GM19397 (cell line): ENCODE data around the gene TMEM236.

Source experiments
- ATAC-seq: cut with Tn5 transposase; IDR thresholded peaks from one replicate; pipeline ENCODE4 v1.9.1; 2021; ENCODE audit warnings: mild to moderate bottlenecking, moderate library complexity; ENCODE audit not compliant: unreplicated experiment

The TMEM236 gene

DNA sequence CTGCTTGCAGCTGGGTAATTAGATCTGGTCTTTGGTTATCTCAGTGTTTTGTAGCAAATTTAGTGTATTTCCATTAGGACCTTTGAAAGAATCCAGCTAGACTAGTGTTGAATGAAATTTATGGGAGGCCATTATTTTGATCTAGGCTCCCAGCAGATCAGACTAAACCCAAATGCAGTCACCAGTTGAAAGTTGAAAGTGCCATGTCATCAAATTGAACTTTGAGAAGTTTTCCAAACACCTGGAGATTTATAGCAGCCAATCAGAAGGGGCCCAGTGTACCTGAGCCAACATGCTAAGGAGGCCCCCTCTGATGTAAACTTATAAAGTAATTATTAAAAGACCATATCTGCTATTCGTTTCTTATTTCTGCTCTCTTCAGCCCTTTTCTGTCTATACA lies 11.3 kb upstream of the TMEM236 start:
- no peak for ATAC-seq

DNA sequence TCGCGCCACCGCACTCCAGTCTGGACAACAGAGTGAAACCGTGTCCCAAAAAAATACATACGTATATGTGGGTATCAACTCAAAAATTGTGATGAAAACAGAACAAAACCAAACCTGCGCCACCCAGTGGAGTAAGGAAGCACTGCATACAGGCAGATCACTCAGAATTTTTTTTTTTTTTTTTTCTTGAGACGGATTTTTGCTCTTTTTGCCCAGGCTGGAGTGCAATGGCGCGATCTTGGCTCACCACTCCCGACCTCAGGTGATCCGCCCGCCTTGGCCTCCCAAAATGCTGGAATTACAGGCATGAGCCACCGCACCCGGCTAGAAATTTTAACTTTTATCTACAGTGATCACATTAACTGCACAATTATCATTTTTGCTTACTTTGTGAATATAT lies 9.1 kb upstream of the TMEM236 start:
- ATAC-seq = no peak

DNA sequence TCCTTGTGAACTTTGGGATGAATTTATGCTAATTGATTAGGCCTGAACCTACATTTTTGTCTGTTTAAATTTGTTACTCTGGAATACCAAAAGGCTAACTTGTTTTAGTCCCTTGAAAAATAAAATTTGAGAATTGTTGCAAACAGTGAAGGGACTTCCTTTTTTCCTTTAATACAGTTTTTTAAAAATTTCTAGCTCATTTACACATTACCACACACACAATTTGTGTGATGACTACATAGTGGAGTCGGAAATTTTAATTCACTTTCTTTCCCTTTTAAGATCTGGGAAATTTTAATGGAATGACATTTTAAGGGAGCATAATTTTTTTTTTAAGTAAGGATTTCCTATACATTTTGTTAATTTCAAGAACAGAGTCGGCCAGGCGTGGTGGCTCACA lies 8.6 kb upstream of the TMEM236 start:
- ATAC-seq = no peak

DNA sequence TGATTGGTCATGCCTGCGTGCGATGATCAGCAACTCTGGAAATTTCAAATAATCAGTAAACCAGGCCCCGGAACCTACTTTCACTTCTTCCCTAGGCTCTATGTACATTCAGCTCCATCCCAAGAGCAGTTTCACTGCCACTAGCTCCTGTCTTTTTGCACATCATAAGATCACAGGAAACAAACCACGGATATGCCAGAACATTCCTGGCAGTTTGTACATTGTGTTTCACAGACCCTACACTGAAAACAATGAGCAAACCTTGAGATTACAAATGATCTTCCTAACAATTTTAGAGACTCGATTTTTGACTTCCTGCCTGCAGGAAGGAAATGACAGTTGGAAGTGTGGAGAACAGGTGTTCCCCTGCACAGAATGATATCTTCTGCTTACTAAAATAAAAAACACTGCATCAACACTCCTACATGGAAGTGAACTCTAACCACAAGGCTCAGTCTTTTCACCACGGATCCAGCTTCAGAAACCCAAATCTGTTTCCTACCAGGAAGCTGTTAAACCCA lies 7.6 kb upstream of the TMEM236 start:
- no peak for ATAC-seq

DNA sequence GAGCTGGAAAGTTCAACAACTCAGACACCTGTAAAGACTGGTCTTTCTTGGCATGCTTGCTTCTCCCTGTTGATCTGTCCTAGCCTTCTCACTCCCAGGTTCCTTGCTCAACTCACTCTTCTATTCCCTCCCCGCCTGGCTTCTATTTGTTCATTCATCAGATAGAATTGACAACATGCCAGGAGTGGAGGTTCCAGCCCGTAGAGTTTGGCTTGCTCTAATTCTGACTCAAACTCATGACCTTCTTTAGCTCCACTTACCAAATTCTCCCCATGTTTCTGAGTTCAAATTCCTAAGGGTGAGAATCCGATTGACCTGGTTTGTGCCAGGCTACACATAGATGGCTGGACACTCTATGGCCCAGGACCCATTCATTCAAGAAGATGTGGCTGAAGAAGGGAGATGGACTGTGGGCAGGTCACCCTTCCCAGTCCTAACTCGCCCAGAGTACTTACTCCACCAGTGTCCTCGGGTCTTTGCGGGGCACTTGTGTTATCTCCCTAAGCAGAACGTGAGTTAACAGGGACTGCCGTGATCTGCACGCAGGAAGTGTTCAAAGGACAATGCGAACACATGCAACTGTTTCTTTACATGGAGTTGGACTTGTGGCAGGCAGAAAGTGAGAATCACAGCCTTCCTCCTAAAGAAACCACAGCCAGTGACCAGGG lies 4.0 kb upstream of the TMEM236 start:
- ATAC-seq = no peak

DNA sequence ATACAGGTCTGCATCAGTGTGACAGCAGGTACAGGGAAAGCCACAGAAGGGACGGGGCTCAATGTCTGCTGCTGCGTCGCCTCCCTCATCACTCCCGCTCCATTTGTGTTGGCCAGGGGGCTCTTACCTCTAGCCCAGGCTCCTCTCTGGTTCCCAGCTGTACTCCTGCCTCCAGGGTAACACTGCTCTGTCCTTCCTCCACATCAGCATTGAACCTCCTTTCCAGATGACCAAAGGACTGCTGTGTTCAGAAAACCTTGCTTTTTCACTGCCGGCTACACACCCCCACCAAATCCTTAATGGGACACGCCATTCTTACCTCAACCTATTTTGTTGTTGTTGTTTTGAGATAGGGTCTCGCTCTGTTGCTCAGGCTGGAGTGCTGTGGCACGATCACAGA lies 2.1 kb upstream of the TMEM236 start:
- ATAC-seq = no peak

DNA sequence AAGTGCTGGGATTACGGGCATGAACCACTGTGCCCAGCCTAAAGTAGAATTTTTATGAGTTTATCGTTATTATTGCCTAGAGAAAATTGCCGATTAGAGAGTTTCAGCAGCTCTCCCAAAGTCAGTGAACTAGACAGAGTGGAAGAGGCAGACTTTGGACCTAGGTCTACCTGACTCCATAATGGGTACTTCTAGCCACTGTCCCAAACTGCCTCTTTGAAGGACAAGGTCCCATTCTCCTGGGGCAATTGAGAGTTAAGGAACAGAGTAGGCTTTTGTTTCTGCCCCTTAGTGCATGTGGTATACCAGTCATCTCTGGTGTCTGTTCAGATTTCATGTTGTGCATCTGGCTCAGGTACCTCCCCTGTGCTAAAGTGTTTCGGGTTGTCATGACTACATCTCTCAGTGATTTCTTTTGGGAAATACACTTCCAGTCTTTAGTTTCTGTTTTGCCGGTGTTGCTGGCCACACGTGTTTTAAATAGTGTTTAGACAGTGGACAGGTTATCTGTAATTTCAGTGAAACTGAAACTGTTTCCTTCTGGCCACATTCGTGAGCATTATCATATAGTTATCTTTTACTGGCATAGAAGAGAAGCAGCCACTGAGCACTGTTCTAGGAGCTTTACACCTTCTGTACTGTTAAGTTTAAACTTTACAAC lies 4.7 kb downstream of the TMEM236 start:
- peak; percentile 92 for ATAC-seq

DNA sequence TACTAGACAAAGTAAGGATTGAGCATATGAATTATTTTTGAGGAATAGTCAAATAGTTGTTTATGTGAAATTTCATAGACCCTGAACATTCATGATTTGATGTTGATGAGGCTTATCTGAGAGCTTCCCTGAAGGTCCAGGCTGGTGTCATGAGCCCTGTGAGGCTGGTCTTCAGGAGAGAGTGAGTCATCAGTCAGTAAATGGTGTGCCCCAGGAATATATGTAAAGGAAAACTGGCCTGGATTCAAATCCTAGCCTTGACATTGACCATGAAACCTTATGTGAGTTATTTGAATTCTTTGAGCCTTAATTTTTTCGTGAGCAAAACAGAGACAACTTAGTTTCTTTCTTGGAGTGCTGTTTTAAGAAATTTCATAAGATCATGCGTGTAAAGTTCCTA lies 6.2 kb downstream of the TMEM236 start:
- no peak for ATAC-seq

DNA sequence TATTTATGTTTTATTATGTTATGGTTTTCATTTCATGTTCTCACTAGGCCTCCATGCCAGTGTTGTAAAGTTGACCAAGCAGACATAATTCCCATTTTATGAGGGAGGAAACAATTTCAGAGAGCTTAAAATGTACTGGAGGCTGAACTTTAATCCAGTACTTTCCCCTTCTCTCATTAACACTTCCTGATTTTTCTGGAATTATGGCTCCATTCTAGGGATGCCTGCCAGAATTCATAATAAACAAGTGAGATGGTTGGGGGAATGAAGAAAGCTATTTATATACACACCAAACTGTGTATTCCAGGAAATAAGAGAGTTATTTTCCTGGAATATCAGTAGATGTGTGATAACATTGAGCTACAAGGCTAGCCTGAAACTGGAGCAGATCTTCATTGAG lies 6.9 kb downstream of the TMEM236 start:
- no peak for ATAC-seq

DNA sequence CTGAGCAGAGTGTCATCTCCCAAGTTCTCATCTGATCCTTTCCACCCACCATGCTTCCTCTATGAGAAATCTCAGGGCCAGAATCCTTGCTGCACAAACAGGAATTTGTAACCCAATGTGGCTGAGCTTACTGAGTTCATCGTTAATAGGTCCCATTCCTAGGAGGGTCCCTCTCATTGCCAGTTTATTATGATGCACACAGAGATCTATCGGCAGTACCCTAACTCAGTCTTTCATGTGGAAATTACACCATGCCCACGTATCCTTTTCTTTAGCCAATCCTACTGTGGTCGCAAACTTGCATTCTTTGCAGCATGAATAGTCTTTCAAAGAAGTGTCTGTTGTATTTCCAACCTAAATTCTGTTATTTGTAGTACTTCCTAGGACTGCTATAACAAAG lies 12.1 kb downstream of the TMEM236 start:
- ATAC-seq = no peak

DNA sequence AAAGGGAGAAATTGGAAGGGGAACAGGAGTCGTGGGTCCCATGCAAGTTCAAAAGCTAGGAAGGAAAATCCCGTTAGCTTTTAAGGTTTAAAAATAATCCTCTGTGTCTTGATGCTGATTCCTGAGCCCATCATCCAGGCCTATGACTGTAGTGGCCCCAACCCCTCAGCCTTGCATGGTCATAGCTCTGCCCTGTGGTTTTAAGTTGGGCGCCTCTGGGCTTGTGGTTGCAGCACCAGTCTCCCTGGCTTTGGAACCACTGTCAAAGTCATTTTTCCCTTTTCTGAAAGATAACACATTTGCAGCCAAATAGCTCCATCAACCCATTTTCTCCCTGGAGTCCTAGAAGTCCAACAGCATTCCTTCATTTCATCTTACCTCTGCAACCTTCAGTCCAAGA lies 13.6 kb downstream of the TMEM236 start:
- ATAC-seq = no peak

DNA sequence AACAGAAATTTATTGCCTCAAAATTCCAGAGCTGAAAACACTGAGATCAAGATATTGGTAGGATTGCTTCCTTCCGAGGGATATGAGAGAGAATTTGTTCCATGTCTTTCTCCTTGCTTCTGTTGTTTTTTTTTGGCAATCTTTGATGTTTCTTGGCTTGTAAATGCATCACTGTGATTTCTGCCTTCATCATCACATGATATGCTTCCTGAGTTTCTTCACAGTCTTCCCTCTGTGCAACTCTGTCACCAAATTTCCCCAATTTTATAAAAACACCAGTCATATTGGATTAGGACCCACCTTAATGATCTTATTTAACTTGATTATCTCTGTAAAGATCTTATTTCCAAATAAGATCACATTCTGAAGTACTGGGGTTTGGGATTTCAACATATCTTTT lies 14.7 kb downstream of the TMEM236 start:
- no peak for ATAC-seq

DNA sequence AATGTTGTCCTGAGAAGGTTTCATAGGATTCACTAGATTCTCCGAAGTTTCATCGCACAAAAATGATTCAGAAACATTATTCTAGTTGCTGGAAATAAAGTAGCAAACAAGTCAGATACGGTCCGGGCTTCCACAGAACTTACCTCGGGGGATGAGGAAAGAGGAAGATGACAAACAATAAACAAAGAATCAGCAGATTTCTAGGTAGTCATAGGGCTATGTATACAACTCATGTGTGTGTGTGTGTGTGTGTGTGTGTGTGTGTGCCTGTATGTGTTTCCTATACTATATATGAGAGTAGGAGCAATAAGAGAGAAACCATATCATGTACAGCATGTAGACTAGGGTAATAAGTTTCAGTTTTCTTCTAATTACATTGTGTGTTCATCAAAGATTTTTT lies 16.5 kb downstream of the TMEM236 start:
- no peak for ATAC-seq

DNA sequence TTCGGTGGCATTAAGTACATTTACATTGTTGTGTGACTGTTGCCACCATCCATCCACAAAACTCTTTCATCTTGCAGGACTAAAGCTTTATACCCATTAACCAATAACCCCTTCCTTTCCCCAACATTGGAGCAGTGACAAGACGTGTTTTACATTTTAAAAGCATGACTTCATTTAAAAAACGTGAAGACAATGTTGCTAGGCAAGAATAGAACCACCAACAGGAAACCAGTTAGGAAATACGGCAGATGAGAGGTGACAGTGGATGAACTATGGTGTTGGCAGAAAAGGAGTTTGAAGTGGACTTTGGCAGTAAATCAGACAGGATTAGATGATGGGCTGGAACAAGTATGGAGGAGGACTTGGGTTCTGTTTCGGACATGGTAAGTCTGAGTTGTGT lies 17.0 kb downstream of the TMEM236 start:
- no peak for ATAC-seq

DNA sequence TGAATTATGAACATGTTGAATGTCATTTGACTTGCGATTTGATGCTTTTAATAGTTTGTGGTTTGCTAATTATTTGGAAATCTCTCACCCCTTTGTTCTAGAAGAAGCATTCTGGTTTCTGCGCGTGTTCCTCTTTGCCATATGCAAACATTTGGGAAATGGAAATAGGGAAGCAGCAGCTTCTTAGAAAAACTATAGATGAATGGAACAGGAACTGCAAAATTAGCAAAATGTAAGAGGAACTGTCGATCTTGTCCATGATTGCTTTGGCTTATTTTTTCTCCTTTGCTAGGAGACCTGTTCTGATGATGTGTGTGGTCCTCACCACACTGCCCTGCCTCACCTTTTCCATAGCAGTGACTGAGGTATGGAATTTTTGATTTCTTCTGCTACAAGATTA lies 19.0 kb downstream of the TMEM236 start:
- no peak for ATAC-seq

DNA sequence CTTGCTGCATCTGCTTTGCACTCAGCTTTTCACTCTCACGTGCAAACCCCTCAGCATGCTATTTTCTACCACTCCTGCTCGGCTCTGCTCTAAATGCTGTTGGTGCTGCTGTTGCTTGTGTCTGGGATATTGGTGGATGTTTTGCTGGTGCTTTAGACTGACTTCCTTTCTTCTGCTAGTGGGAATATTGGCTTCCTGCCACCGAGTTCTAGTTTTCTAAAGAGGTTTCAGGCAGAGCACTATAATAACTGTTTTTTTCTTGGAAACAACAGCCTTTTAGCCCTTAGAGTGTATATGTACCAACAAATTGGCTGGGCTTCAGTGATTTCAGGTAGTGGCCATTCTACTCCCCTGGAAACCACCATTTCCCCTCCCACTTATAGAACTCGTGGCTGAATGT lies 27.8 kb downstream of the TMEM236 start:
- ATAC-seq = no peak

DNA sequence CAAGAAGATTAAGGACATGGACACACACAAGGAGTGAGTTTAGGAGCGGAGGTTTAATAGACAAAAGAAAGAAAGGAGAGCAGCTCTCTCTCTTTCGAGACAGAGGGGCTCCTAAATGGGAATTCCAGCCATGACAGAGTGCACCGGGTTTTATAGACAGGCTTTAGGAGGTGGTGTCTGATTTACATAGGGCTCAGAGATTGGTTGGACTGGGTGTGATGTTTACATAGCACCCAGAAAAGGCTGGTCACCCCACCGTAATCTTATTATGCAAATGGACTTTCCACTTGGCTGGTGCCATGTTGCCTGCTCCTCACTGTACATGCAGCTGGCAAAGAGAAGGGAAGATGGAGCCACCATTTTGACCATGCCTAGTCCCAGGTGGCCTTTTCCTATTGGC lies 28.7 kb downstream of the TMEM236 start:
- ATAC-seq = no peak

DNA sequence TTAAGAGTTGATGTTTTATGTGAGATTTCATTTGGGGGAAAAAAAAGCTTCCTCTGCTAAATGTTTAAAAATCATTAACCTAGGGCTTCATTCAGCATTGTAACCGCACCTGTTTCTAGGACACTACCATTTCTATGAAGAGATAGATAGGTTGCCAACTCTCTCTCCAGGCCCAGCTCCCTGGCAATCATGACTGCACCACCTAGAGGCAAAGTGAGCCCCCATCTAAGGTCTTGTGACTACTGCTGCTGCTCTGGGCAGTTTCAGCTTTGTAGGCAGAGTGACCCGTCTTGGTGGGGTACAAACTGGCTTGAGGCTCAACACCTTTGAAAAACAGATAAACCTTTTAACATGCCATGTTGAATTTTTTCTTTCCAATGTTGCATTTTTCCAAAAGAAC lies 29.9 kb downstream of the TMEM236 start:
- ATAC-seq = no peak

DNA sequence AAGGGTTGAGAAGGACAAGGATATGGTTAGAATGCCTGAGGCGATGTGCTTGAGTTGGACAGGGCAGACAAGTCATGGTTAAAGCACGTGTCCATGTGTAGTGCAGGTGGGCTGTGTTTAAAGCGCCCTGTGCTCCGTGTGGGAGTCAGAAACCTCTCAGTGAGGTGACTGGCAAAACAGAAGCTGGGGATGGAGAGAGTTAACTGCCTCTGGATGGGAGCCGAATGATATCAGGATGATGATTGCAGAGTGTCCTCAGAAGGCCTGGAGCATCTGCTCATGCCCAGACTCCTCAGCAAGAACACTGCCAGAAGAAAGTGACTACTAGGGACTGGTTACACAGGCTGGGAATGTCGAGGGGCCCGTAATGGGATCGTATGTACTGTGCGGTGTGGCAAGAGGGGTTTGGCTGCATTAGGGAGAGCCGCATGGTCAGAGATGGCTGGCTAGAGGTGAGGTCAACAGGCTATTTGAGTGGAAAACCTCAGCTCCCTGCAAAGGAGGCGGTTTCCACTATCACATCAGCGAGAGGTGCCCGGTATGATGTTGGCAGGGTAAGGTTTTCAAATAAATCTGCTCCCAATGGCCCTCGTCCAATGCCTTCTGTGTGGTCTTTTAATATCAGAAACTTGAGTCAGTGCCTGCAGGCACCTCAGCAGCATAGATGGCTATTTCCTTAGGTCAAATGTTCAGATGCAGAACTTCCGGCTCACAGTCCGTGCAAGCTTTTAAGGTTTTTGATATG lies 31.1 kb downstream of the TMEM236 start:
- no peak for ATAC-seq

DNA sequence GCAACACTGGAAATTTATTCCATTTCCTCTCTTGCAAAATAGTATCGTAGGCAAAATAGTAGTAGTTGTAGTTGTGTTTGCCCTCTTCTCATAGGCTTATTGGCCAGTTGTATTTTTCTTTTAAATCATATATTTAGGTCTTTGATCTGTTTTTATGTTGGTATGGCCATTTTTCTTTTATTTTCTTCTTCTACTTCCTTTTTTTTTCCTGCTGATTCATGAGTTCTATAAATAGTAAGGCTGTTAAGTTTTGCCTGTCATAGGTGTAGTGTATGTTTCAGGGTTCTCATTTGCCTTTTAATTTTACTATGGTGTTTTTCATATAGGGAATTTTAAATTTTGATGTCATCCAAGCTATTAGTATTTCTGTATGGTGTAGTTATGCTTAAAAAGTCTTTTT lies 31.8 kb downstream of the TMEM236 start:
- no peak for ATAC-seq

DNA sequence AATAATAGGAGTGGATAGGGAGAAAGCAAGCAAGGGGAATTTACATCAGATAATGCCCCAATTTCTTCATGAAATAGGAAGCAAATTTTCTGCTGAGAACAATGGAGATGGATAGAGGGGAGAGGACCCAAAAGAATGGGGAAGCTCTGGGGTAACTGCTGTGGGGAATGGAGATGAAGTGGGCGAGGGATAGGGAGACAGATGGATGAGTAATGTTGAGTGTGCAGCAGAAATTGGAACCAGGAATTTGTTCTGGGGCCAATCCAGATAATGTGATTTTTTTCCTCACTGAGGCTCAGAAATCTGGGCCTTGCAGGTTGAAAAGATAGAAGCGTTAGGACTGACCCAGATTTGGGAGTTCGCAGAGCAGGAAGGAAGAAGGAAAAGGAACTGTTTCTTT lies 32.7 kb downstream of the TMEM236 start:
- ATAC-seq = no peak

DNA sequence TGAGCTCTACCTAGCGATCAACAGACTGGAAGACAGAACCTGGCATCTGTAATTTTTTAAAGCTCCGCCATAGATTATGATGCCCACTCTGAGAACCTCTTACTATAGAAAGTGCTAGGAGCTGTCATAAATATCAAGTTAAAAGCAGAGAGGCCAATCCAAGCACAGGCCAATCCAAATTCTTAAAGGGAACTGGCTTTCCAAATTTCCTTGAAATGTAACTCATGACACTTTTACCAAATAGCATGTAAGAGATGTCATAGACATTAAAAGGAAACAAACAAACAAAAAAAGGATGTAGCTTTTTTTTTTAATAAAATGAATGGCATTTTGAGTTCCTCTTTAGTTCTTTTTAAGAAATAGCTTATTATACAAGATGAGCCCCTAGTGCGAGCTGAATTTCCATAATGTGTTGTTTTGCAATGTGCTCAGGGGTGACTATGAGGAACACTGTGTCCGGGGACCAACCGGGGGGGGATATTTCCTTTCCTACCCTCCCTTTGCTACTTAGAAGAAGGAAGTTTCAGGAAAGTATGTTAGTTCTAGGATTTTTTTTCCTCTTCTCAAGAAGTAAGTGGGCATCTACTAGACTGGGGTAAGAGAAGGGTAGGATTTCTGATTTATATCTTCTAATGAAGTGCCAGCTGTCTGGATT lies 33.4 kb downstream of the TMEM236 start:
- no peak for ATAC-seq
